ENCODE results near the gene AQR.

DNA sequence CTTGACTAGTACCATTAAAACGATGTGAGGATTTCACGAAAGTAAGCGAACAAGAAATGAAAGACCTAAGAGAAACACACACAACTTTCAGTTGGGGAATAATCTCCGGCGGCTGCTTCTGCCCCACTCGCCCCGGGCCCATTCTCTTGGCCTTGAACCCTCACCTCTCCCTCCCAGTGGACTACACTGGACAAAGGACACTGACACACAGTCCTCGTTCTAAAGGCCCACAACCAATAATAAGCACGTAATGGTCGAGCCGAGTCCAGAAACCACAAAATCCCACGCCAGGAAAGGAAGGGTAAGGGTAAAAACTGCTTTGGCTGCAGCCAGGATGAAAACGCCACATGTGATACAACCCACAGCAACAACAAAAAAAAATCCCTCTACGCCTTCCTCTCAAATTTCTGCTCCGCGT, 18.1 kb upstream of the AQR start:
- no peak for TF ChIP-seq PTBP1 (IDR thresholded peaks at IDR 0.05; ENCODE audit: low read depth, low read length, poor library complexity, severe bottlenecking)
- peak; percentile 16 to 69; a peak in 1 of 4 replicates for TF ChIP-seq NR2F1 (CRISPR knock-in tag; IDR thresholded peaks at IDR 0.05)
- TF ChIP-seq BORCS8-MEF2B (CRISPR knock-in tag; IDR thresholded peaks at IDR 0.05) = no peak
